ENCODE measurements around the gene RALBP1.

RALBP1 gene

GRCh38 chr18:9435041-9435440 is 40.3 kb upstream of the RALBP1 start:
- no peak for TF ChIP-seq CTCF (IDR thresholded peaks at IDR 0.05)
- no peak overlapping the region for H3K9ac ChIP-seq
- no peak overlapping the region for H3K27ac ChIP-seq

GRCh38 chr18:9436206-9436929 is 38.9 kb upstream of the RALBP1 start:
- no peak for TF ChIP-seq CTCF (IDR thresholded peaks at IDR 0.05)
- no peak overlapping the region for H3K4me2 ChIP-seq (ENCODE audit: low read length)
- no peak overlapping the region for H3K9ac ChIP-seq
- no peak overlapping the region for H3K27ac ChIP-seq
- H3K4me1 ChIP-seq = no peaks in the 10 kb centered on the region
- H3K79me2 ChIP-seq = no peaks in the 10 kb centered on the region
- H3K4me3 ChIP-seq (ENCODE audit: low read depth, low read length) = no peak overlapping the region
- H2AFZ ChIP-seq = no peak overlapping the region
- no peaks in the 10 kb centered on the region for H3K27me3 ChIP-seq (ENCODE audit: control insufficient read depth, insufficient read depth, low read length)
- H3K9me3 ChIP-seq (ENCODE audit: control insufficient read depth, low read length) = no peaks in the 10 kb centered on the region
- no peaks in the 10 kb centered on the region for H3K36me3 ChIP-seq (ENCODE audit: control insufficient read depth, insufficient read depth, low read length)

More at GRCh38 chr18:9435041-9435440, 40.3 kb upstream of the RALBP1 start:
- no peaks in the 10 kb centered on the region for H3K36me3 ChIP-seq (ENCODE audit: control insufficient read depth, insufficient read depth, low read length)
- H3K27me3 ChIP-seq (ENCODE audit: control insufficient read depth, insufficient read depth, low read length) = no peaks in the 10 kb centered on the region
- no peak overlapping the region for H3K4me3 ChIP-seq (ENCODE audit: low read depth, low read length)
- H3K79me2 ChIP-seq = no peaks in the 10 kb centered on the region
- no peaks in the 10 kb centered on the region for H3K9me3 ChIP-seq (ENCODE audit: control insufficient read depth, low read length)
- peaks cover 2% of the 10 kb centered on the region for H3K4me1 ChIP-seq
- no peak overlapping the region for H3K4me2 ChIP-seq (ENCODE audit: low read length)
- no peak overlapping the region for H2AFZ ChIP-seq

- Histone ChIP-seq H3K4me1 (no peaks in the 10 kb centered on the region), H3K4me2 (ENCODE audit: low read length) (no peak overlapping the region), H2AFZ (no peak overlapping the region), H3K36me3 (ENCODE audit: control insufficient read depth, insufficient read depth, low read length) (no peaks in the 10 kb centered on the region), H3K27me3 (ENCODE audit: control insufficient read depth, insufficient read depth, low read length) (no peaks in the 10 kb centered on the region), H3K4me3 (ENCODE audit: low read depth, low read length) (no peak overlapping the region), H3K9me3 (ENCODE audit: control insufficient read depth, low read length) (no peaks in the 10 kb centered on the region), H3K79me2 (no peaks in the 10 kb centered on the region), H3K27ac (no peak overlapping the region), H3K9ac (no peak overlapping the region)
- TF ChIP-seq CTCF (IDR thresholded peaks at IDR 0.05) = no peak
These were observed 38.3 kb upstream of the RALBP1 start for GRCh38 chr18:9437021-9437437.

GRCh38 chr18:9437672-9438071 is 37.6 kb upstream of the RALBP1 start:
- H3K9me3 ChIP-seq (ENCODE audit: control insufficient read depth, low read length) = no peaks in the 10 kb centered on the region
- H3K4me1 ChIP-seq = no peaks in the 10 kb centered on the region

More at GRCh38 chr18:9437672-9438071, 37.6 kb upstream of the RALBP1 start:
- no peaks in the 10 kb centered on the region for H3K36me3 ChIP-seq (ENCODE audit: control insufficient read depth, insufficient read depth, low read length)
- H3K9ac ChIP-seq = no peak overlapping the region
- H2AFZ ChIP-seq = no peak overlapping the region
- TF ChIP-seq CTCF (IDR thresholded peaks at IDR 0.05) = no peak
- H3K27ac ChIP-seq = no peak overlapping the region
- H3K79me2 ChIP-seq = no peaks in the 10 kb centered on the region
- H3K4me2 ChIP-seq (ENCODE audit: low read length) = no peak overlapping the region
- H3K27me3 ChIP-seq (ENCODE audit: control insufficient read depth, insufficient read depth, low read length) = no peaks in the 10 kb centered on the region
- H3K4me3 ChIP-seq (ENCODE audit: low read depth, low read length) = no peak overlapping the region

All from parathyroid adenoma (tissue), 2 donors.